DND-41 (cell line): ENCODE measurements around the gene RFX5.
A peak's percentile ranks its signal among the peaks of the same experiment; 100 is the strongest.

ENCODE experiments used
- ATAC-seq: fragments of 200-7000 bp; cut with Tn5 transposase; 3 replicates; pipeline ENCODE4 v1.9.1; 2021; ENCODE audit warnings: low read depth; ENCODE audit not compliant: insufficient read depth
- DNase-seq: peaks from one replicate; pipeline ENCODE4 v3.0.0-alpha.2; 2020
- H2AFZ ChIP-seq: 2 replicates; pipeline ENCODE4 v1.6.0; 2012; ENCODE audit warnings: low read depth, low read length
- H3K27ac ChIP-seq: 2 replicates; pipeline ENCODE4 v1.5.1; 2012; ENCODE audit warnings: low read length, inconsistent platforms
- H3K27me3 ChIP-seq: fragments of 200-600 bp; sonication (generic); 2 replicates; pipeline ENCODE4 v1.6.0; 2012; ENCODE audit warnings: low read length, mild to moderate bottlenecking, inconsistent platforms; ENCODE audit not compliant: insufficient read depth, poor library complexity
- H3K36me3 ChIP-seq: 2 replicates; pipeline ENCODE4 v1.5.1; 2012; ENCODE audit warnings: low read length, inconsistent platforms; ENCODE audit not compliant: insufficient read depth
- H3K4me1 ChIP-seq: 2 replicates; pipeline ENCODE4 v1.5.1; 2012; ENCODE audit warnings: mild to moderate bottlenecking, low read length; ENCODE audit not compliant: insufficient read depth
- H3K4me2 ChIP-seq: 2 replicates; pipeline ENCODE4 v1.6.0; 2012; ENCODE audit warnings: mild to moderate bottlenecking, moderate library complexity, low read length, inconsistent platforms; ENCODE audit not compliant: insufficient read depth
- H3K4me3 ChIP-seq, 2 experiments: fragments of 200-600 bp in 1 of 2; shearing (Covaris generic) in 1 of 2; 2 replicates each; pipeline ENCODE4 v1.5.1; 2012 to 2016; ENCODE audit warnings: inconsistent platforms in 2 of 2, low read length in 2 of 2, mild to moderate bottlenecking in 2 of 2, low read depth in 1 of 2, moderate library complexity in 1 of 2
- H3K79me2 ChIP-seq: 2 replicates; pipeline ENCODE4 v1.6.0; 2012; ENCODE audit warnings: low read length, inconsistent platforms; ENCODE audit not compliant: insufficient read depth
- H3K9ac ChIP-seq: 2 replicates; pipeline ENCODE4 v1.6.0; 2012; ENCODE audit warnings: low read depth, mild to moderate bottlenecking, inconsistent platforms, low read length, moderate library complexity
- H3K9me3 ChIP-seq: 2 replicates; pipeline ENCODE4 v1.5.1; 2012; ENCODE audit warnings: low read length, moderate library complexity, mild to moderate bottlenecking, inconsistent platforms; ENCODE audit not compliant: insufficient read depth, severe bottlenecking
- H4K20me1 ChIP-seq: 2 replicates; pipeline ENCODE4 v1.6.0; 2012; ENCODE audit warnings: low read length; ENCODE audit not compliant: insufficient read depth
- CTCF ChIP-seq: IDR thresholded peaks from 2 replicates; pipeline ENCODE4 v1.5.1; 2012; ENCODE audit warnings: borderline replicate concordance, low read length, moderate library complexity, mild to moderate bottlenecking; ENCODE audit not compliant: poor library complexity, severe bottlenecking; ENCODE audit errors: extremely low read depth
- EZH2 ChIP-seq: IDR thresholded peaks from 3 replicates; pipeline ENCODE4 v1.6.1; 2012; ENCODE audit warnings: borderline replicate concordance, low read depth, mild to moderate bottlenecking, moderate library complexity, low read length, inconsistent platforms; ENCODE audit not compliant: severe bottlenecking

Gene RFX5

DNA sequence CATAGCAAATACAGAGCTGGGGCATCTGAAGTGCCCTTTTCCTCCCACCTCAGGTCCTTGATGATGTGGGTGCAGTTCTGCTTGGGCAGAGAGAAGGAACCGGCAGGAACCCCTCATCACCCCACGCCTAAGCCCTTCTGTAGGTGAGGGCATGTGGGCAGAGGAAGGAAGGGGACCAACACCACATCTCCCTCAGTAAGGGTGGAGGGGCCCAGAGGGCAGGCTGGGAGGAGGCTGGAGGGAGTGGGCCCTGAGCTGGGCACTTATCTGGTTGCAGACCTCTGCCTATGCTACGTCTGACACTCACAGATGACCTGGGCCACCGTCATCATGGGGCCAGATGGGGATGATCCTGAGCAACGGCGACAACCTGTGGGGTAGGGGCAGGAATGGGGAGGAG lies 54.0 kb downstream of the RFX5 start:
- H2AFZ ChIP-seq: no peak overlapping the region
- H3K79me2 ChIP-seq: no peaks in the 10 kb centered on the region
- H3K4me2 ChIP-seq: no peak overlapping the region
- H3K27me3 ChIP-seq: no peaks in the 10 kb centered on the region
- H3K36me3 ChIP-seq: peaks cover 91% of the 10 kb centered on the region
- no peak overlapping the region for H3K9ac ChIP-seq
- DNase-seq (no peak), ATAC-seq (no peak; the same call in 2 of the 3 replicates)
- peaks cover 27% of the 10 kb centered on the region for H4K20me1 ChIP-seq
- H3K9me3 ChIP-seq: no peaks in the 10 kb centered on the region
- no peak for TF ChIP-seq CTCF
- TF ChIP-seq EZH2: no peak
- H3K4me1 ChIP-seq: no peaks in the 10 kb centered on the region
- H3K27ac ChIP-seq: no peak overlapping the region
- no peak overlapping the region for H3K4me3 ChIP-seq

DNA sequence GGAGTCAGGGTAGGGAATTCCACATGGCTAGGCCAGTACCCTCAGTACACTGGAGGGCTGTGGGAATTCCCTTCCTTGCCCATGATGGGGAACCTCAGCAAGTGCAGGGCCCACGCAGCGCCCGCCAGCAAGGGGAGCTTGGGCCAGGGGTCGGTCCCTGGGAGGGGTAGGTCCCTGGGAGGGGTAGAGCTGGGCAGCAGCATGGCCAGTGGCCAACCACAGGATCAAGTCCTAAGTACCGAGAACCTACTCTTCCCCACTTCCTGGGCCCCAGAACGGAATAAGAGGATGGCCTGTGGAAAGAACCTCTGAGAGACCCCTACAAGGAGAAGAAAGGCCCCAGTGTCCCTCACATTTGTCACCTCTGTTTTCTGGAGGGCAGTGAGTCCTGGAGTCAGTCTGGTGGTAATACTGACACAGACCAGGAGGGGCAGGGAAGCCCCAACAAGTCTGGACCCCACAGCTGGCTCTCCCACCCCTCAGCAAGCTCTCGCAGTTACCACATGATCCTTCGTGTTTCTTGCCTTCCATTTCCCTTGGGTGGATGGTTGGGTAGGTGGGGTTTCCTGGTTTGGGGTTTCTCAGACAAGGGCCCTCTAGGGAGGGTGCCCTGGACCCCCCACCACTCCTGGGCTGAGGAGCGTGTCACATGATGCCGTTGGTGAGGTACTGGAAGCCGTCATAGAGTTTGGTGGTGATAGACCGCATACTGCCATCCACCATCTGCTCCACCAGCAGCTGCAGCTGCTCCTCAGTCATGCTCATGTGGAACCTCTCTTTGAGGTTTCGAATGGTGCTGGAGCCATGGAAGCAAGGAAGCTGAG lies 54.6 kb downstream of the RFX5 start:
- ATAC-seq: peak; percentile 37
- Histone ChIP-seq H3K4me2 (no peak overlapping the region), H3K9me3 (no peaks in the 10 kb centered on the region), H3K27me3 (no peaks in the 10 kb centered on the region), H3K27ac (no peak overlapping the region), H3K4me3 (no peak overlapping the region), H3K9ac (no peak overlapping the region), H4K20me1 (peaks cover 34% of the 10 kb centered on the region), H2AFZ (no peak overlapping the region), H3K4me1 (no peaks in the 10 kb centered on the region), H3K36me3 (peaks cover 91% of the 10 kb centered on the region), H3K79me2 (peaks cover 1% of the 10 kb centered on the region; the same call in 1 of the 2 replicates)
- TF ChIP-seq EZH2 (no peak), CTCF (peak; percentile 14)
- peak; percentile 33 for DNase-seq

DNA sequence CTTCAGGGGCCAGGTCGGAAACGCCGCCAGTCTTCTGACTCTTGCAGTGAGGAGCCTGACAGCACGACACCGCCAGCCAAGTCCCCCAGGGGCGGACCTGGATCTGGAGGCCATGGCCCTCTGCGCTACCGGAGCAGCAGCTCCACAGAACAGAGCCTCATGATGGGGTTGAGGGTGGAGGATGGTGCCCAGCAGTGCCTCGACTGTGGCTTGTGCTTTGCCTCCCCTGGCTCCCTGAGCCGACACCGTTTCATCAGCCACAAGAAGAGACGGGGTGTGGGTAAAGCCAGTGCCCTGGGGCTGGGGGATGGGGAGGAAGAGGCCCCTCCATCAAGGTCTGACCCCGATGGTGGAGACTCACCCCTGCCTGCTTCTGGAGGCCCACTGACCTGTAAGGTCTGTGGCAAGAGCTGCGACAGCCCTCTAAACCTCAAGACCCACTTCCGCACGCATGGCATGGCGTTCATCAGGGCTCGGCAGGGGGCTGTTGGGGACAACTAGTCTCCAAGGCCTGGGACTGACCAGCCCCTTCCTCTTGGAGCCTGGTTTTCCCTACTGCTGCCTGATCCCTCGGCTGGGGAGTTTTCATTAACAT lies 56.2 kb downstream of the RFX5 start:
- ATAC-seq (no peak), DNase-seq (no peak)
- Histone ChIP-seq H3K4me3 (no peak overlapping the region), H3K27me3 (no peaks in the 10 kb centered on the region), H4K20me1 (peaks cover 50% of the 10 kb centered on the region), H3K4me2 (no peak overlapping the region), H2AFZ (no peak overlapping the region), H3K79me2 (peaks cover 17% of the 10 kb centered on the region; the same call in 1 of the 2 replicates), H3K36me3 (peaks cover 97% of the 10 kb centered on the region), H3K9me3 (no peaks in the 10 kb centered on the region), H3K27ac (no peak overlapping the region), H3K4me1 (no peaks in the 10 kb centered on the region), H3K9ac (no peak overlapping the region)
- no peak for TF ChIP-seq EZH2
- TF ChIP-seq CTCF: no peak
